K562 (cell line): Measurements from ENCODE around the gene DTD1. TPM values are rescaled to one million over a fixed set of nuclear protein-coding genes. Genes with fewer than 3 reads are reported as not detected.

ENCODE experiments used
- CEBPZ ChIP-seq: fragments of 150-350 bp; IDR thresholded peaks from 2 replicates; pipeline ENCODE4 v1.6.1; 2014; ENCODE audit warnings: low read depth, mild to moderate bottlenecking, low read length, borderline replicate concordance
- CHD4 ChIP-seq: fragments of 200-600 bp; sonication (generic); IDR thresholded peaks from 3 replicates; pipeline ENCODE4 v1.6.1; 2012; ENCODE audit warnings: low read depth, mild to moderate bottlenecking, mixed read lengths, low read length, inconsistent platforms; ENCODE audit not compliant: insufficient read depth, insufficient replicate concordance, poor library complexity, severe bottlenecking
- FIP1L1 ChIP-seq: fragments of 200-400 bp; formaldehyde crosslinking; IDR thresholded peaks from 2 replicates; pipeline ENCODE4 v1.6.1; 2018; ENCODE audit warnings: mild to moderate bottlenecking, low read depth, low read length; ENCODE audit not compliant: poor library complexity, severe bottlenecking
- GTF2B ChIP-seq: IDR thresholded peaks from 2 replicates; pipeline ENCODE4 v1.6.1; 2011; ENCODE audit not compliant: insufficient read length; ENCODE audit errors: extremely low read depth
- HNRNPUL1 ChIP-seq: fragments of 200-400 bp; formaldehyde crosslinking; IDR thresholded peaks from 2 replicates; pipeline ENCODE4 v1.6.1; 2017; ENCODE audit warnings: low read length
- HOXB6 ChIP-seq: fragments of 250-450 bp; sonication (Bioruptor Pico); IDR thresholded peaks from 2 replicates; pipeline ENCODE4 v1.5.1; 2022; ENCODE audit warnings: mild to moderate bottlenecking, borderline replicate concordance
- IRF1 ChIP-seq: sonication (generic); formaldehyde crosslinking; IDR thresholded peaks from 2 replicates; pipeline ENCODE4 v1.8.0; 2022; ENCODE audit warnings: missing genetic modification reagents, mild to moderate bottlenecking, borderline replicate concordance
- MXI1 ChIP-seq: IDR thresholded peaks from 2 replicates; pipeline ENCODE4 v1.6.1; 2011; ENCODE audit warnings: low read depth, mild to moderate bottlenecking, improper control_type of control experiment, low read length
- POLR2G ChIP-seq: fragments of 200-400 bp; formaldehyde crosslinking; IDR thresholded peaks from 2 replicates; pipeline ENCODE4 v1.6.1; 2017; ENCODE audit warnings: low read depth, mild to moderate bottlenecking, antibody characterized with exemption, low read length, moderate library complexity
- RCOR1 ChIP-seq, 2 experiments: IDR thresholded peaks; 2 replicates each; pipeline ENCODE4 v1.6.1; 2012; ENCODE audit warnings: low read depth in 2 of 2, low read length in 2 of 2, borderline replicate concordance in 1 of 2, improper control_type of control experiment in 1 of 2
- SMARCB1 ChIP-seq: IDR thresholded peaks from 2 replicates; pipeline ENCODE4 v1.6.1; 2011; ENCODE audit warnings: improper control_type of control experiment, low read depth; ENCODE audit not compliant: insufficient read length
- TAF9B ChIP-seq: fragments of 450-650 bp; IDR thresholded peaks from 2 replicates; pipeline ENCODE4 v1.6.1; 2018; ENCODE audit warnings: mild to moderate bottlenecking; ENCODE audit not compliant: partially characterized antibody
- TRIM24 ChIP-seq, 2 experiments: fragments of 450-650 bp; IDR thresholded peaks; 2 replicates each; pipeline ENCODE4 v1.6.1; 2016
- WHSC1 ChIP-seq: IDR thresholded peaks from one replicate; pipeline ENCODE4 v1.6.1; 2012; ENCODE audit warnings: low read length, control low read depth, inconsistent platforms
- ZFP1 ChIP-seq: fragments of 450-650 bp; formaldehyde crosslinking; IDR thresholded peaks from 2 replicates; pipeline ENCODE4 v1.4.0; 2020; ENCODE audit warnings: mild to moderate bottlenecking, mixed read lengths
- ZNF395 ChIP-seq: fragments of 200-800 bp; sonication (Bioruptor generic); IDR thresholded peaks from 2 replicates; pipeline ENCODE4 v1.6.1; 2017; ENCODE audit warnings: missing genetic modification characterization, missing compliant biosample characterization
- ZNF584 ChIP-seq: fragments of 200-800 bp; sonication (Bioruptor generic); IDR thresholded peaks from 2 replicates; pipeline ENCODE4 v1.6.1; 2016; ENCODE audit warnings: low read depth, mild to moderate bottlenecking, missing genetic modification characterization, missing compliant biosample characterization
- ZNF589 ChIP-seq: fragments of 200-800 bp; sonication (Bioruptor generic); IDR thresholded peaks from 2 replicates; pipeline ENCODE4 v1.6.1; 2016; ENCODE audit warnings: low read depth, missing genetic modification characterization, missing compliant biosample characterization
- ZNF778 ChIP-seq: fragments of 450-650 bp; formaldehyde crosslinking; IDR thresholded peaks from 2 replicates; pipeline ENCODE4 v1.4.0; 2020; ENCODE audit warnings: mild to moderate bottlenecking, moderate library complexity
- polyA plus RNA-seq, 8 experiments: library from polyadenylated mRNA; depleted of rRNA in 4 of 8; stranded (reverse) in 5 of 8; unstranded in 3 of 8; fragments of >200 nt; fragmentation: Nextera tagmentation in 2 of 8; fragmentation: Illumina TruSeq in 1 of 8; extraction: Ambion mirVana in 2 of 8; extraction: Trizol in 1 of 8; gene quantifications; 2 replicates each; pipeline versions ENCODE4 v1.2.1 to v1.2.3, GENCODE V29; 2011 to 2014; ENCODE audit warnings: inconsistent platforms in 1 of 8, missing spikeins in 1 of 8
- total RNA-seq, 7 experiments: library from RNA; depleted of rRNA in 6 of 7; stranded (reverse); fragments of >200 nt in 6 of 7; fragmentation: Illumina TruSeq in 2 of 7; extraction: Trizol in 2 of 7; gene quantifications; 2 replicates each; pipeline versions ENCODE4 v1.2.1 to v1.2.3, GENCODE V29; 2011 to 2021; ENCODE audit warnings: low replicate concordance in 1 of 7

DTD1 gene
- total and polyA plus RNA-seq, 9 of the 15 experiments (the other 6 are each of a cell fraction or from before 2014, with no cell fraction given): 5.7 to 28.6 (median 26.8) TPM

GRCh38 chr20:18587665-18588573 lies at the start of gene DTD1 (continued):
- TF ChIP-seq ZNF778 (CRISPR knock-in tag) (no peak), ZNF584 (no peak), IRF1 (CRISPR knock-in tag) (no peak), ZNF395 (CRISPR knock-in tag) (no peak), TAF9B (no peak), CEBPZ (no peak), HOXB6 (CRISPR knock-in tag) (no peak), MXI1 (no peak), HNRNPUL1 (no peak), RCOR1 (IDR thresholded peaks at IDR 0.05; ENCODE audit: borderline replicate concordance in 1 of 2, low read depth in 2 of 2, low read length in 2 of 2) (peak in 1 of 2 experiments; percentile 5; a peak in 1 of 4 replicates), FIP1L1 (peak; percentile 88), POLR2G (peak; percentile 85), ZFP1 (CRISPR knock-in tag) (no peak), ZNF589 (CRISPR knock-in tag) (no peak), GTF2B (no peak), TRIM24 (IDR thresholded peaks at IDR 0.05) (no peak), CHD4 (no peak), SMARCB1 (no peak), WHSC1 (no peak)
